GM23338 (cell line): ENCODE measurements around the gene SLC9A9. TPM values are rescaled to one million over a fixed set of nuclear protein-coding genes. Genes with fewer than 3 reads are reported as not detected.

Experiments
- ATAC-seq: fragments of 200-7000 bp; cut with Tn5 transposase; 3 replicates; pipeline ENCODE4 v1.9.1; 2020
- DNase-seq: peaks from one replicate; pipeline ENCODE4 v3.0.0-alpha.2; 2015; ENCODE audit warnings: low spot score
- H2AFZ ChIP-seq: fragments of 200-600 bp; sonication (generic); 2 replicates; pipeline ENCODE4 v1.8.0; 2016; ENCODE audit warnings: antibody characterized with exemption, mild to moderate bottlenecking, moderate library complexity
- H3F3A ChIP-seq: fragments of 200-600 bp; sonication (generic); replicated peaks from 2 replicates; pipeline ENCODE4 v1.8.0; 2017; ENCODE audit warnings: antibody characterized with exemption, mixed run types, low read depth
- H3K27ac ChIP-seq: fragments of 200-600 bp; sonication (generic); 2 replicates; pipeline ENCODE4 v1.6.1; 2016; ENCODE audit warnings: low read depth
- H3K27me3 ChIP-seq: fragments of 200-600 bp; sonication (generic); 2 replicates; pipeline ENCODE4 v1.8.0; 2016; ENCODE audit warnings: mild to moderate bottlenecking, mixed run types, moderate library complexity; ENCODE audit not compliant: insufficient read depth
- H3K36me3 ChIP-seq: fragments of 200-600 bp; sonication (generic); 2 replicates; pipeline ENCODE4 v1.8.0; 2016; ENCODE audit warnings: mild to moderate bottlenecking; ENCODE audit not compliant: insufficient read depth
- H3K4me1 ChIP-seq: fragments of 200-600 bp; sonication (generic); 2 replicates; pipeline ENCODE4 v1.8.0; 2016; ENCODE audit warnings: mild to moderate bottlenecking, moderate library complexity; ENCODE audit not compliant: insufficient read depth
- H3K4me2 ChIP-seq: fragments of 200-600 bp; sonication (generic); 2 replicates; pipeline ENCODE4 v1.7.1; 2017; ENCODE audit warnings: mixed run types
- H3K4me3 ChIP-seq: fragments of 200-600 bp; sonication (generic); 2 replicates; pipeline ENCODE4 v1.6.1; 2016; ENCODE audit warnings: mixed run types
- H3K79me2 ChIP-seq: fragments of 200-600 bp; sonication (generic); replicated peaks from 2 replicates; pipeline ENCODE4 v1.8.0; 2017; ENCODE audit warnings: mild to moderate bottlenecking; ENCODE audit not compliant: insufficient read depth
- H3K9me2 ChIP-seq: fragments of 200-600 bp; sonication (generic); 2 replicates; pipeline ENCODE4 v1.8.0; 2017; ENCODE audit not compliant: insufficient read depth
- H4K20me1 ChIP-seq: fragments of 200-600 bp; sonication (generic); replicated peaks from 2 replicates; pipeline ENCODE4 v1.8.0; 2017; ENCODE audit warnings: mild to moderate bottlenecking; ENCODE audit not compliant: insufficient read depth
- H3K27ac Mint-ChIP-seq: 2 replicates; pipeline ENCODE4 v1.8.0; 2020; ENCODE audit warnings: inconsistent platforms, mild to moderate bottlenecking, moderate library complexity, mixed read lengths
- H3K27me3 Mint-ChIP-seq: 3 replicates; pipeline ENCODE4 v1.8.0; 2022; ENCODE audit warnings: low read depth, mild to moderate bottlenecking, moderate library complexity, mixed read lengths, inconsistent platforms; ENCODE audit not compliant: insufficient read depth, poor library complexity
- H3K36me3 Mint-ChIP-seq: 3 replicates; pipeline ENCODE4 v1.8.0; 2021; ENCODE audit warnings: low read depth, mild to moderate bottlenecking, inconsistent platforms, moderate library complexity, mixed read lengths
- H3K4me1 Mint-ChIP-seq: 3 replicates; pipeline ENCODE4 v1.8.0; 2020; ENCODE audit warnings: mild to moderate bottlenecking, inconsistent platforms, mixed read lengths
- H3K4me3 Mint-ChIP-seq: 3 replicates; pipeline ENCODE4 v1.8.0; 2021; ENCODE audit warnings: moderate library complexity, mild to moderate bottlenecking, inconsistent platforms, mixed read lengths
- H3K9me3 Mint-ChIP-seq: 3 replicates; pipeline ENCODE4 v1.8.0; 2020; ENCODE audit warnings: moderate library complexity, mild to moderate bottlenecking, inconsistent platforms, mixed read lengths
- CREB1 ChIP-seq: fragments of 250-450 bp; sonication (Bioruptor Pico); IDR thresholded peaks from 2 replicates; pipeline ENCODE4 v1.5.0; 2020; ENCODE audit warnings: low read depth, mild to moderate bottlenecking, moderate library complexity
- CTCF ChIP-seq, 2 experiments: fragments of 200-600 bp in 1 of 2; sonication (generic) in 1 of 2; conservative IDR thresholded peaks; 2 replicates each; pipeline versions ENCODE4 v1.5.1 to v1.6.1; 2016 to 2017; ENCODE audit warnings: antibody characterized with exemption in 2 of 2, low read depth in 2 of 2, mild to moderate bottlenecking in 2 of 2, moderate library complexity in 1 of 2
- EZH2 ChIP-seq: fragments of 200-600 bp; sonication (generic); IDR thresholded peaks from one replicate; pipeline ENCODE4 v1.8.0; 2017; ENCODE audit warnings: antibody characterized with exemption, mild to moderate bottlenecking, low read depth; ENCODE audit not compliant: unreplicated experiment
- JUNB ChIP-seq: IDR thresholded peaks from one replicate; pipeline ENCODE4 v1.6.1; 2016; ENCODE audit warnings: antibody characterized with exemption; ENCODE audit not compliant: unreplicated experiment
- NANOG ChIP-seq: IDR thresholded peaks from 2 replicates; pipeline ENCODE4 v1.6.1; 2016; ENCODE audit warnings: antibody characterized with exemption, borderline replicate concordance
- POLR2AphosphoS5 ChIP-seq: IDR thresholded peaks from 2 replicates; pipeline ENCODE4 v1.6.1; 2016; ENCODE audit warnings: antibody characterized with exemption, low read depth
- STAT1 ChIP-seq: IDR thresholded peaks from one replicate; pipeline ENCODE4 v1.6.1; 2016; ENCODE audit warnings: antibody characterized with exemption; ENCODE audit not compliant: unreplicated experiment
- ZNF114 ChIP-seq: fragments of 250-450 bp; sonication (Bioruptor Pico); IDR thresholded peaks from 2 replicates; pipeline ENCODE4 v1.5.0; 2020; ENCODE audit warnings: mild to moderate bottlenecking, moderate library complexity
- ZNF331 ChIP-seq: fragments of 250-450 bp; sonication (Bioruptor Pico); IDR thresholded peaks from 2 replicates; pipeline ENCODE4 v1.5.0; 2020; ENCODE audit warnings: low read depth, mild to moderate bottlenecking, moderate library complexity
- polyA plus RNA-seq: library from polyadenylated mRNA; unstranded; fragments of >200 nt; fragmentation: Nextera tagmentation; extraction: Ambion mirVana; gene quantifications from 2 replicates; pipeline ENCODE4 v1.2.1, GENCODE V29; 2016
- total RNA-seq: library from RNA; depleted of rRNA; stranded (reverse); fragments of >200 nt; shearing (Covaris generic); gene quantifications from 2 replicates; pipeline ENCODE4 v1.2.3, GENCODE V29; 2014
- TF ChIP-seq, protein P1 (sequence below): fragments of 250-450 bp; sonication (Bioruptor Pico); IDR thresholded peaks from 2 replicates; pipeline ENCODE4 v1.5.0; 2020; ENCODE audit warnings: mild to moderate bottlenecking, moderate library complexity
- TF ChIP-seq, protein P2 (sequence below): IDR thresholded peaks from one replicate; pipeline ENCODE4 v1.6.1; 2018; ENCODE audit warnings: antibody characterized with exemption; ENCODE audit not compliant: unreplicated experiment

Gene SLC9A9
- total and polyA plus RNA-seq, 2 experiments from 2014 or later: 1.3 to 1.6 TPM

DNA sequence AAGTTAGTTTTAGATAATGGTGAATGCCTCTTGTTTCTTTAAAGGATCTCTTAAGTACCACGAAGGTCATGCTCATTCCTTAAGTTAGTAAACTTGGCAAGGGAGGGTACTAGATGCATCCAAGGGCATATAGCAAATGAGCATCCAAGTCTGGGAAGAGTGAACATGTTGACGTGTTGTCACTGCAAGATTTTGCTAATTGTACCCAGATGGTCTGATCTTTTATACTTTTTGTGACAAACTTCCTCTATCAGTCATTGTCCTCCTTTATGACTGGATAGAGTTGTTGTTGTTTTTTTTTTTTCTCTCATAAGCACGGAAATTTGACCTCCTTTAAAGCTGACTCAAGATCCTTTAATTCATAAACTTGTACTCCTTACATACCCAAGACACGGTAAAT, 607.4 kb downstream of the SLC9A9 start:
- H3K27me3 Mint-ChIP-seq: peaks cover 2% of the 10 kb centered on the region
- Histone ChIP-seq H3K4me3 (no peak overlapping the region), H3K27ac (no peak overlapping the region), H3K79me2 (no peaks in the 10 kb centered on the region), H4K20me1 (no peaks in the 10 kb centered on the region; the same call in 1 of the 2 replicates), H3K36me3 (no peaks in the 10 kb centered on the region), H2AFZ (no peak overlapping the region), H3K4me1 (no peaks in the 10 kb centered on the region), H3F3A (no peaks in the 10 kb centered on the region), H3K27me3 (no peaks in the 10 kb centered on the region), H3K9me2 (peaks cover 14% of the 10 kb centered on the region; the same call in 1 of the 2 replicates), H3K4me2 (no peak overlapping the region)
- TF ChIP-seq ZNF114 (CRISPR knock-in tag) (no peak), POLR2AphosphoS5 (no peak)
- TF ChIP-seq, protein P1, sequence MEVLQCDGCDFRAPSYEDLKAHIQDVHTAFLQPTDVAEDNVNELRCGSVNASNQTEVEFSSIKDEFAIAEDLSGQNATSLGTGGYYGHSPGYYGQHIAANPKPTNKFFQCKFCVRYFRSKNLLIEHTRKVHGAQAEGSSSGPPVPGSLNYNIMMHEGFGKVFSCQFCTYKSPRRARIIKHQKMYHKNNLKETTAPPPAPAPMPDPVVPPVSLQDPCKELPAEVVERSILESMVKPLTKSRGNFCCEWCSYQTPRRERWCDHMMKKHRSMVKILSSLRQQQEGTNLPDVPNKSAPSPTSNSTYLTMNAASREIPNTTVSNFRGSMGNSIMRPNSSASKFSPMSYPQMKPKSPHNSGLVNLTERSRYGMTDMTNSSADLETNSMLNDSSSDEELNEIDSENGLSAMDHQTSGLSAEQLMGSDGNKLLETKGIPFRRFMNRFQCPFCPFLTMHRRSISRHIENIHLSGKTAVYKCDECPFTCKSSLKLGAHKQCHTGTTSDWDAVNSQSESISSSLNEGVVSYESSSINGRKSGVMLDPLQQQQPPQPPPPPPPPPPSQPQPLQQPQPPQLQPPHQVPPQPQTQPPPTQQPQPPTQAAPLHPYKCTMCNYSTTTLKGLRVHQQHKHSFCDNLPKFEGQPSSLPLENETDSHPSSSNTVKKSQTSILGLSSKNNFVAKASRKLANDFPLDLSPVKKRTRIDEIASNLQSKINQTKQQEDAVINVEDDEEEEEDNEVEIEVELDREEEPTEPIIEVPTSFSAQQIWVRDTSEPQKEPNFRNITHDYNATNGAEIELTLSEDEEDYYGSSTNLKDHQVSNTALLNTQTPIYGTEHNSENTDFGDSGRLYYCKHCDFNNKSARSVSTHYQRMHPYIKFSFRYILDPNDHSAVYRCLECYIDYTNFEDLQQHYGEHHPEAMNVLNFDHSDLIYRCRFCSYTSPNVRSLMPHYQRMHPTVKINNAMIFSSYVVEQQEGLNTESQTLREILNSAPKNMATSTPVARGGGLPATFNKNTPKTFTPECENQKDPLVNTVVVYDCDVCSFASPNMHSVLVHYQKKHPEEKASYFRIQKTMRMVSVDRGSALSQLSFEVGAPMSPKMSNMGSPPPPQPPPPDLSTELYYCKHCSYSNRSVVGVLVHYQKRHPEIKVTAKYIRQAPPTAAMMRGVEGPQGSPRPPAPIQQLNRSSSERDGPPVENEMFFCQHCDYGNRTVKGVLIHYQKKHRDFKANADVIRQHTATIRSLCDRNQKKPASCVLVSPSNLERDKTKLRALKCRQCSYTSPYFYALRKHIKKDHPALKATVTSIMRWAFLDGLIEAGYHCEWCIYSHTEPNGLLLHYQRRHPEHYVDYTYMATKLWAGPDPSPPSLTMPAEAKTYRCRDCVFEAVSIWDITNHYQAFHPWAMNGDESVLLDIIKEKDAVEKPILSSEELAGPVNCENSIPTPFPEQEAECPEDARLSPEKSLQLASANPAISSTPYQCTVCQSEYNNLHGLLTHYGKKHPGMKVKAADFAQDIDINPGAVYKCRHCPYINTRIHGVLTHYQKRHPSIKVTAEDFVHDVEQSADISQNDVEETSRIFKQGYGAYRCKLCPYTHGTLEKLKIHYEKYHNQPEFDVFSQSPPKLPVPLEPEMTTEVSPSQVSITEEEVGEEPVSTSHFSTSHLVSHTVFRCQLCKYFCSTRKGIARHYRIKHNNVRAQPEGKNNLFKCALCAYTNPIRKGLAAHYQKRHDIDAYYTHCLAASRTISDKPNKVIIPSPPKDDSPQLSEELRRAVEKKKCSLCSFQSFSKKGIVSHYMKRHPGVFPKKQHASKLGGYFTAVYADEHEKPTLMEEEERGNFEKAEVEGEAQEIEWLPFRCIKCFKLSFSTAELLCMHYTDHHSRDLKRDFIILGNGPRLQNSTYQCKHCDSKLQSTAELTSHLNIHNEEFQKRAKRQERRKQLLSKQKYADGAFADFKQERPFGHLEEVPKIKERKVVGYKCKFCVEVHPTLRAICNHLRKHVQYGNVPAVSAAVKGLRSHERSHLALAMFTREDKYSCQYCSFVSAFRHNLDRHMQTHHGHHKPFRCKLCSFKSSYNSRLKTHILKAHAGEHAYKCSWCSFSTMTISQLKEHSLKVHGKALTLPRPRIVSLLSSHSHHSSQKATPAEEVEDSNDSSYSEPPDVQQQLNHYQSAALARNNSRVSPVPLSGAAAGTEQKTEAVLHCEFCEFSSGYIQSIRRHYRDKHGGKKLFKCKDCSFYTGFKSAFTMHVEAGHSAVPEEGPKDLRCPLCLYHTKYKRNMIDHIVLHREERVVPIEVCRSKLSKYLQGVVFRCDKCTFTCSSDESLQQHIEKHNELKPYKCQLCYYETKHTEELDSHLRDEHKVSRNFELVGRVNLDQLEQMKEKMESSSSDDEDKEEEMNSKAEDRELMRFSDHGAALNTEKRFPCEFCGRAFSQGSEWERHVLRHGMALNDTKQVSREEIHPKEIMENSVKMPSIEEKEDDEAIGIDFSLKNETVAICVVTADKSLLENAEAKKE (CRISPR knock-in tag): no peak
- H3K4me3 Mint-ChIP-seq: no peak overlapping the region
- no peaks in the 10 kb centered on the region for H3K36me3 Mint-ChIP-seq
- DNase-seq (no peak), ATAC-seq (no peak)
- H3K4me1 Mint-ChIP-seq: peaks cover 2% of the 10 kb centered on the region; the same call in 1 of the 3 replicates
- no peaks in the 10 kb centered on the region for H3K9me3 Mint-ChIP-seq
- H3K27ac Mint-ChIP-seq: no peak overlapping the region

GRCh38 chr3:143239031-143239430, 609.2 kb downstream of the SLC9A9 start:
- H3K27me3 Mint-ChIP-seq: peaks cover 2% of the 10 kb centered on the region
- no peaks in the 10 kb centered on the region for H3K36me3 Mint-ChIP-seq
- Histone ChIP-seq H3K9me2 (peaks cover 24% of the 10 kb centered on the region; the same call in 1 of the 2 replicates), H3K27me3 (no peaks in the 10 kb centered on the region), H3F3A (no peaks in the 10 kb centered on the region), H3K79me2 (no peaks in the 10 kb centered on the region), H3K4me3 (no peak overlapping the region), H3K4me1 (no peaks in the 10 kb centered on the region), H3K4me2 (no peak overlapping the region), H2AFZ (no peak overlapping the region), H3K27ac (no peak overlapping the region), H3K36me3 (no peaks in the 10 kb centered on the region), H4K20me1 (no peaks in the 10 kb centered on the region; the same call in 1 of the 2 replicates)
- ATAC-seq (no peak), DNase-seq (no peak)
- H3K4me1 Mint-ChIP-seq: peaks cover 2% of the 10 kb centered on the region; the same call in 1 of the 3 replicates
- no peak overlapping the region for H3K27ac Mint-ChIP-seq
- H3K4me3 Mint-ChIP-seq: no peak overlapping the region
- H3K9me3 Mint-ChIP-seq: no peaks in the 10 kb centered on the region
- TF ChIP-seq ZNF331 (CRISPR knock-in tag): no peak
- TF ChIP-seq, protein P2, sequence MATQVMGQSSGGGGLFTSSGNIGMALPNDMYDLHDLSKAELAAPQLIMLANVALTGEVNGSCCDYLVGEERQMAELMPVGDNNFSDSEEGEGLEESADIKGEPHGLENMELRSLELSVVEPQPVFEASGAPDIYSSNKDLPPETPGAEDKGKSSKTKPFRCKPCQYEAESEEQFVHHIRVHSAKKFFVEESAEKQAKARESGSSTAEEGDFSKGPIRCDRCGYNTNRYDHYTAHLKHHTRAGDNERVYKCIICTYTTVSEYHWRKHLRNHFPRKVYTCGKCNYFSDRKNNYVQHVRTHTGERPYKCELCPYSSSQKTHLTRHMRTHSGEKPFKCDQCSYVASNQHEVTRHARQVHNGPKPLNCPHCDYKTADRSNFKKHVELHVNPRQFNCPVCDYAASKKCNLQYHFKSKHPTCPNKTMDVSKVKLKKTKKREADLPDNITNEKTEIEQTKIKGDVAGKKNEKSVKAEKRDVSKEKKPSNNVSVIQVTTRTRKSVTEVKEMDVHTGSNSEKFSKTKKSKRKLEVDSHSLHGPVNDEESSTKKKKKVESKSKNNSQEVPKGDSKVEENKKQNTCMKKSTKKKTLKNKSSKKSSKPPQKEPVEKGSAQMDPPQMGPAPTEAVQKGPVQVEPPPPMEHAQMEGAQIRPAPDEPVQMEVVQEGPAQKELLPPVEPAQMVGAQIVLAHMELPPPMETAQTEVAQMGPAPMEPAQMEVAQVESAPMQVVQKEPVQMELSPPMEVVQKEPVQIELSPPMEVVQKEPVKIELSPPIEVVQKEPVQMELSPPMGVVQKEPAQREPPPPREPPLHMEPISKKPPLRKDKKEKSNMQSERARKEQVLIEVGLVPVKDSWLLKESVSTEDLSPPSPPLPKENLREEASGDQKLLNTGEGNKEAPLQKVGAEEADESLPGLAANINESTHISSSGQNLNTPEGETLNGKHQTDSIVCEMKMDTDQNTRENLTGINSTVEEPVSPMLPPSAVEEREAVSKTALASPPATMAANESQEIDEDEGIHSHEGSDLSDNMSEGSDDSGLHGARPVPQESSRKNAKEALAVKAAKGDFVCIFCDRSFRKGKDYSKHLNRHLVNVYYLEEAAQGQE: no peak
- no peak for TF ChIP-seq NANOG
- no peak for TF ChIP-seq CTCF (conservative IDR thresholded peaks at IDR 0.05; ENCODE audit: low read depth in 2 of 2)
- no peak for TF ChIP-seq JUNB
- TF ChIP-seq STAT1: no peak
- no peak for TF ChIP-seq EZH2
- no peak for TF ChIP-seq ZNF114 (CRISPR knock-in tag)
- TF ChIP-seq CREB1 (CRISPR knock-in tag): no peak
